HuH-7.5 (cell line): ENCODE results near the gene TIAM2.

Experiments
- DNase-seq: peaks from one replicate; pipeline ENCODE4 v3.0.0; 2011; ENCODE audit warnings: low spot score

Gene TIAM2

GRCh38 chr6:155292711-155293110 lies 297.6 kb downstream of the TIAM2 start:
- no peak for DNase-seq

GRCh38 chr6:155297669-155298068 lies 302.6 kb downstream of the TIAM2 start:
- DNase-seq = no peak

DNA sequence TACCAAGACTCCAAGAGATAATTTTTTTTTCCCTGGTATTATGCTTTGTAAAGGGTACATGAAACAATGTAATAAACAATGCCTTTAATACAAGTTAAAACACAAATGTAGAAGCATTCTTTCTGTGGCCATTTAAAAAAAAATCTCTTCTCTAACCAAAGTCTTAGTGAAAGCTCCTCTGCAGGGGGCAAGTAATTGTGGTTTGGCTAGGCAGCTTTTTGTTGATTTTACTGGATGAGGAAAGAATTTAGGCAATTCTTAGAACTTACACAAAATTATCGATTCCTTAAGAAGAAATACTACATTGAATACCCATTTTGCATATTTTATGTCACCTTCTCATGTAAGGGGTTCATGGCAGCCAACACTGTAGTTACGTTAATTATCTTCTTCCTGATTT lies 306.8 kb downstream of the TIAM2 start:
- DNase-seq = no peak

DNA sequence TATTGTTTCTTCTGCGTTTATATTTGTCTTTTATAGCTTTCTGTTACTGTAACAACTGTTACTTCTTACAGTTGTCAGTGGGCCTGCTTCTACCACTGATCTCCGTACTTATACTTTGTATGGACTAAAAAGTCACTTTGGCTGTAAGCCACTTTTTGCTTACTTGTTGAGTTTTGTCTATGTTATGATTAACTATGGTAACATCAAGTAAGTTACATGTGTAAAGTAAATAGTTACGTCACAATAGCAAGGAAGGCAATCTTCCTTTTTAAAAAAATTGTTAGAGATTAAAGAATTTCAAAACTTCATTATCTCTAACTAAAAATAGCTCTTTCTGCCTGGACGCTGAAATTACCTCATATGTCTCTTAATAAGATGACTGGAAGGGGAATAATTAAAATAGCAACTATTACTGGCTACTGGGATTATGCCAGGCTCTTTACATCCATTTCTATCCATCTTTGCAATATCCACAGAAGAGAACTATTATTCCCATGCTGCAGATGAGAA lies 308.3 kb downstream of the TIAM2 start:
- DNase-seq = no peak

DNA sequence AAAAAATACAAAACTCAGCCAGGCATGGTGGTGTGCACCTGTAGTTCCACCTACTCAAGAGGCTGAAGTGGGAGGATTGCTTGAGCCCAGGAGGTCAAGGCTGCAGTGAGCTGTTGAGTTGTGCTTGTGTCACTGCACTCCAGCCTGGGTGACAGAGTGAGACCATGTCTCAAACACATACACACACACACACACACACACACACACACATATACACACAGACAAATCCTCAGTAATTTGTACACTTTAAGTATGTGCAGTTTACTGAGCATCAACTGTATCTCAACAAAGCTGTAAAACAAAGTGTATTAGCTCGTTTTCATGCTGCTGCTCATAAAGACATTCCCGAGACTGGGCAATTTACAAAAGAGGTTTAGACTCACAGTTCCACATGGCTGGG lies 311.8 kb downstream of the TIAM2 start:
- DNase-seq = no peak
